C4-2B (cell line): ENCODE results near the gene SLC23A2.

Experiments used
- CTCF ChIP-seq: fragments of 450-650 bp; conservative IDR thresholded peaks from 2 replicates; pipeline ENCODE4 v1.5.1; 2017; ENCODE audit warnings: mild to moderate bottlenecking
- ZFX ChIP-seq: fragments of 450-650 bp; IDR thresholded peaks from 2 replicates; pipeline ENCODE4 v1.6.1; 2017

GRCh38 chr20:5033566-5033965 lies 32.3 kb upstream of the SLC23A2 start:
- TF ChIP-seq CTCF (no peak), ZFX (no peak)
